Measurements from ENCODE around the gene RAPGEF4. TPM values are rescaled to one million over a fixed set of nuclear protein-coding genes. Genes with fewer than 3 reads are reported as not detected.
A peak's percentile ranks its signal among the peaks of the same experiment; 100 is the strongest.

RAPGEF4 gene
- total RNA-seq, 1 experiment from 2014 or later = 1.4 TPM

DNA sequence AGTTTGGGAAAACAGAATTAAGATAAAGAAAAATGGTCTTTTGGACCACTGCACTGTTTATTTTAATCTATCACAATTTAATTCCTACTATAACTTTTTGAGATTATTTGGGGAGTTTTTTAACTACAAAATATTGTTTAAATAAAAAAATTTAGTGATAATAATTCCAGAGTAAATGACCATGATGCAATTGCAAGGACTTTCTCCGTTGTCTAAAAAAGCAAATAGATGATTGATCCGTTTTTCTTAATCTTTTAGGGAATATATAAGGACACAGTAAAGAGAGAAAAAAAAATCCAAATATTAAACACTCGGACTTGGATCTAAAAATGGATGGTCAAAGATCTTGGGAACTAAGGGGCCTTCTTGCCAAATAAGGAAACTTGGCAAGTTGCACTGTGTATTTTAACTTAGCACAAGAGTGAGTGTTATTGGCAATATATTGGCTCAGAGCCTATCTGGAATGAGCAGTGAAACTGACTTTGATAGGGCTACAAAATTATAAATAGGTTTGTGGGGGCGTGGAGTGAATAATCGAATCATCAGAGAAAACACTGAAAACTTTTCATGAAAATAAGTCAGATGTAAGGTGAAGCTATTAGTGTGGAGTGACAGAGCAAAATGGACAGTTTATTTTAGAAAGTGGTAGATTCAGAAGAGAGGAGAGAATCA is 342.0 kb downstream of the RAPGEF4 start:
- Histone ChIP-seq H3K4me1 (ENCODE audit: insufficient read depth, low read length) (0 out of 2 replicates have a peak, but pooled peaks cover 2% of the 10 kb centered on the region), H3K27ac (ENCODE audit: insufficient read length, low read depth, low read length) (no peak overlapping the region), H2BK20ac (ENCODE audit: low read depth, low read length, poor library complexity, severe bottlenecking) (no peak overlapping the region), H2BK120ac (ENCODE audit: low read depth, low read length, poor library complexity, severe bottlenecking) (no peak overlapping the region), H3K18ac (ENCODE audit: insufficient read length, low read depth, low read length) (no peak overlapping the region), H3T11ph (ENCODE audit: low read length) (no peak overlapping the region), H3K9ac (ENCODE audit: extremely low read depth, insufficient read length, low read length) (no peak overlapping the region), H2AFZ (ENCODE audit: low read length) (no peak overlapping the region), H3K23ac (ENCODE audit: insufficient read length, low read depth, low read length) (no peak overlapping the region), H3K23me2 (ENCODE audit: insufficient read length, low read depth, low read length, poor library complexity, severe bottlenecking) (peaks cover 7% of the 10 kb centered on the region), H4K91ac (ENCODE audit: insufficient read length, low read depth, low read length) (no peak overlapping the region), H4K5ac (ENCODE audit: insufficient read length, low read depth, low read length) (no peak overlapping the region), H2BK12ac (ENCODE audit: insufficient read length, low read depth, low read length) (no peak overlapping the region), H3K79me1 (ENCODE audit: insufficient read depth, low read depth, low read length, poor library complexity, severe bottlenecking) (peaks cover 3% of the 10 kb centered on the region), H3K4me2 (ENCODE audit: insufficient read depth, insufficient read length, low read length) (no peak overlapping the region), H2AK5ac (ENCODE audit: insufficient read length, low read length) (no peak overlapping the region), H3K14ac (ENCODE audit: insufficient read depth, low read length) (no peak overlapping the region), H3K56ac (ENCODE audit: insufficient read length, low read depth, low read length) (no peak overlapping the region), H2BK15ac (ENCODE audit: low read depth, low read length) (no peak overlapping the region), H4K8ac (replicated peaks; ENCODE audit: insufficient read length, low read depth, low read length) (no peak overlapping the region), H4K20me1 (ENCODE audit: control insufficient read depth, insufficient read depth, insufficient read length) (no peaks in the 10 kb centered on the region), H3K79me2 (ENCODE audit: insufficient read depth, low read length) (0 out of 2 replicates have a peak, but pooled peaks cover 2% of the 10 kb centered on the region), H3K27me3 (ENCODE audit: insufficient read depth, low read length) (no peaks in the 10 kb centered on the region), H3K9me3 (ENCODE audit: control insufficient read depth, low read depth, low read length) (no peaks in the 10 kb centered on the region), H2BK5ac (ENCODE audit: insufficient read length, low read length) (no peak overlapping the region), H3K4ac (ENCODE audit: low read depth, low read length) (no peak overlapping the region)
- WGBS (ENCODE audit: extremely low coverage, insufficient read length, low lambda C conversion rate) = no CpG with 5 or more reads among the region's 5 CpGs
- Mint-ChIP-seq H3K27ac (no peak overlapping the region), H3K4me1 (peaks cover 13 to 16% of the 10 kb centered on the region in 2 experiments), H3K4me3 (peak overlapping the region; percentile 80 to 90), H3K27me3 (ENCODE audit: low read depth) (peaks cover 10% of the 10 kb centered on the region), H3K9me3 (no peaks in the 10 kb centered on the region; a peak in 1 of 5 replicates), H3K36me3 (ENCODE audit: insufficient read depth in 1 of 3, low read depth in 3 of 3) (0 out of 7 replicates have a peak, but pooled peaks cover 0 to 2% (median 0%) of the 10 kb centered on the region in 3 experiments)
- TF ChIP-seq, protein P1, sequence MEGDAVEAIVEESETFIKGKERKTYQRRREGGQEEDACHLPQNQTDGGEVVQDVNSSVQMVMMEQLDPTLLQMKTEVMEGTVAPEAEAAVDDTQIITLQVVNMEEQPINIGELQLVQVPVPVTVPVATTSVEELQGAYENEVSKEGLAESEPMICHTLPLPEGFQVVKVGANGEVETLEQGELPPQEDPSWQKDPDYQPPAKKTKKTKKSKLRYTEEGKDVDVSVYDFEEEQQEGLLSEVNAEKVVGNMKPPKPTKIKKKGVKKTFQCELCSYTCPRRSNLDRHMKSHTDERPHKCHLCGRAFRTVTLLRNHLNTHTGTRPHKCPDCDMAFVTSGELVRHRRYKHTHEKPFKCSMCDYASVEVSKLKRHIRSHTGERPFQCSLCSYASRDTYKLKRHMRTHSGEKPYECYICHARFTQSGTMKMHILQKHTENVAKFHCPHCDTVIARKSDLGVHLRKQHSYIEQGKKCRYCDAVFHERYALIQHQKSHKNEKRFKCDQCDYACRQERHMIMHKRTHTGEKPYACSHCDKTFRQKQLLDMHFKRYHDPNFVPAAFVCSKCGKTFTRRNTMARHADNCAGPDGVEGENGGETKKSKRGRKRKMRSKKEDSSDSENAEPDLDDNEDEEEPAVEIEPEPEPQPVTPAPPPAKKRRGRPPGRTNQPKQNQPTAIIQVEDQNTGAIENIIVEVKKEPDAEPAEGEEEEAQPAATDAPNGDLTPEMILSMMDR (conservative IDR thresholded peaks at IDR 0.05) = no peak
- DNase-seq = no peak
